Fibroblast of pulmonary artery (primary cell): ENCODE results near the gene LST1.

Experiments used
- DNase-seq: peaks from one replicate; pipeline ENCODE4 v3.0.0-alpha.2; 2010; ENCODE audit warnings: low read depth
- H3K4me3 ChIP-seq: replicated peaks from 2 replicates; pipeline ENCODE4 v1.5.1; 2011; ENCODE audit warnings: low read depth, mild to moderate bottlenecking, control low read depth, low read length, moderate library complexity
- CTCF ChIP-seq: IDR thresholded peaks from 2 replicates; pipeline ENCODE4 v1.5.1; 2011; ENCODE audit warnings: mild to moderate bottlenecking, control low read depth, low read length, inconsistent platforms; ENCODE audit errors: missing control alignments

Gene LST1

DNA sequence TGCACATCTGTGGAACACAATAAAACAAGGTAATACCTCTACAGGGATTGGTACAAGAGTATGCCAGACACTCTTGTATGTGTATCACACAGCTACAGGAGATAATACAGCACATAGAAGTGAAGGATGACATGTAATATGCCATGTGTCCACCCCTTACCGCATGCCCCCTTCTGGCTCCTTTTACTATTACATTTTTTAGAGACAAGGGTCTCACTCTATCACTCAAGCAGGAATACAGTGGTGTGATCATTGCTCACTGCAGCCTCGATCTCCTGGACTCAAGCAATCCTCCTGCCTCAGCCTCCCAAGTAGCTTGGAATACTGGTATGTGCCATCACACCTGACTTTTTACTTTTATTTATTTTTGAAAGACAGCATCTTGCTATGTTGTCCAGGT lies 10.9 kb downstream of the LST1 start:
- DNase-seq = peak; percentile 55
- TF ChIP-seq CTCF = peak; percentile 46
- H3K4me3 ChIP-seq = no peak overlapping the region

GRCh38 chr6:31607317-31607716 lies 21.2 kb downstream of the LST1 start:
- H3K4me3 ChIP-seq = no peak overlapping the region
- no peak for TF ChIP-seq CTCF
- no peak for DNase-seq

DNA sequence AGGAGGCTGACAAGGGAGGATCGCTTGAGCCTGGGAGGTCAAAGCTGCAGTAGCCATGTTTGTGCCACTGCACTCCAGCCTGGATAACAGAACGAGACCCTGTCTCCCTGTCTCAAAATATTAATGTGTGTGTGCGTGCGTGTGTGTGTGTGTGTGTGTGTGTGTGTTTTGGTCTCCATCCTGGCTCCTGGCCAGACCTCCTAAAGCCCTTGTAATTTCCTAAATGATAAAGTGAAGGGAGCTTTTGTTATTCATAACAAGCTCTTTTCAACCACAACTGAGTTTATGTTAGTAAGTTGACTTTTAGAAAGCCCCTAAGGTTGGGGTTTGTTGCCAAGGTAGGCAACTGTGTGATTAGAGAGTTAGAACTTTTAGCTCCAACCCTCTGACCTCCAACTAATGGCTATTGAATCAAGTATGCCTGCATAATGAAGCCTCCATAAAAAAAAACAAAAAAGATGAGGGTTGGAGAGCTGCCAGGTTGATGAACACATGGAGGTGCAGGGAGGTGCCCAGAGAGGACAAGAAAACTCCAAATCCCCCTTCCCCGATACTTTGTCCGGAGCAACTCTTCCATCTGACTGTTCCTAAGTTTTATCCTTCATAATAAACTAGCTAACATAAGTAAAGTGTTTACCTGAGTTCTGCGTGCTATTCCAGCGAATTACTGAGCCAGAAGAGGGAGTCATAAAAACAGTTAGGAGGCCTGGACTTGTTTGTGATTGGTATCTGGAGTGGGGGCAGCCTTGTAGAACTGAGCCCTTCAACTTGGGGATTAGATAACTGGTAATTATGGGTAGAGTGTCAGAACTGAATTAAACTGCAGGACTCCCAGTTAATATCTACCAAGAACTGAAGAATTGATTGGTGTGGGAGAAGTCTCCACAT lies 23.7 kb downstream of the LST1 start:
- no peak overlapping the region for H3K4me3 ChIP-seq
- TF ChIP-seq CTCF = no peak
- peak; percentile 39 for DNase-seq

DNA sequence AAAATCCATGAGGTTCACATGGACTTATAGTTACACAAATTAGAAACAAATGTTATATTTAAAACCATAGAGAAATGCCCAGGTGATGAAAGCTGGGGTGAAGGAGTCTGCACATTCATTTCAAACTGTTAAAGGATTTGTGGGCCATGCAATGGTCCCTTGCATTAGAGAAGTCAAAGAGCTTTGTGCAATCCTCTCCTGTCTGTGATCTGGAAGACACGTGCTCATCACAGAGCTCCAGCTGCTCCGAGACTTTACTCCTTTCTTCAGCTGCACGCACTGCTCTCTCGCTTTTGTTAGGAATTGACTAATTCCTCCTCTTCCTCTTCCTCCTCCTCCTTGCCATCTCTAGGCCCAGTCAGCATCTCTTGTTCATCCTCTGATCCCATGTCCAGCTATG lies 24.9 kb downstream of the LST1 start:
- TF ChIP-seq CTCF = no peak
- DNase-seq = no peak
- H3K4me3 ChIP-seq = no peak overlapping the region

DNA sequence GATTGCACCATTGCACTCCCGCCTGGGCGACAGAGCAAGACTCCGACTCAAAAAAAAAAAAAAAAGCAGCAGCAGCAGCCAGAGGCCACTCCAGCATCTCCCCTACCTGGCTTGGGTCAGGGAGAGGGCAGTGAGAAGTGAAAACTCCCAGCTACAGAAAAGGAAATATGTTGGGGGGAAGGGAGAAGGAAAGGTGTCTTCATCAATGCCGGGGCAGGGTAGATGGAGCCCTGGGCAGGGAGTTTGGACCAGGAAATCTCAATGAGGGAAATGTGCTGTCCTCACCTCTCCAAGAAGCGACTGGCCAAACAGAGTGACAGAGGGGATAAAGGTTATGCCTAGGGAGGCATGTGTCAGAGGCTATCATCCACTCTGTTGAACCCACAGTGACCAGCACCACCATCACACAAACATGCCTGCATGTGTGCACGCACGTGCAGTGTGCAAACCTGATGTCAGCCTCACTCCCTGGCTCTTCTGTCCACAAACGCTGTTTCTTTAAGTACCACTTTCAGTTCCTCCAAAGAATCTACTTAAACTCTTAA lies 28.1 kb downstream of the LST1 start:
- no peak for TF ChIP-seq CTCF
- no peak overlapping the region for H3K4me3 ChIP-seq
- DNase-seq = no peak

DNA sequence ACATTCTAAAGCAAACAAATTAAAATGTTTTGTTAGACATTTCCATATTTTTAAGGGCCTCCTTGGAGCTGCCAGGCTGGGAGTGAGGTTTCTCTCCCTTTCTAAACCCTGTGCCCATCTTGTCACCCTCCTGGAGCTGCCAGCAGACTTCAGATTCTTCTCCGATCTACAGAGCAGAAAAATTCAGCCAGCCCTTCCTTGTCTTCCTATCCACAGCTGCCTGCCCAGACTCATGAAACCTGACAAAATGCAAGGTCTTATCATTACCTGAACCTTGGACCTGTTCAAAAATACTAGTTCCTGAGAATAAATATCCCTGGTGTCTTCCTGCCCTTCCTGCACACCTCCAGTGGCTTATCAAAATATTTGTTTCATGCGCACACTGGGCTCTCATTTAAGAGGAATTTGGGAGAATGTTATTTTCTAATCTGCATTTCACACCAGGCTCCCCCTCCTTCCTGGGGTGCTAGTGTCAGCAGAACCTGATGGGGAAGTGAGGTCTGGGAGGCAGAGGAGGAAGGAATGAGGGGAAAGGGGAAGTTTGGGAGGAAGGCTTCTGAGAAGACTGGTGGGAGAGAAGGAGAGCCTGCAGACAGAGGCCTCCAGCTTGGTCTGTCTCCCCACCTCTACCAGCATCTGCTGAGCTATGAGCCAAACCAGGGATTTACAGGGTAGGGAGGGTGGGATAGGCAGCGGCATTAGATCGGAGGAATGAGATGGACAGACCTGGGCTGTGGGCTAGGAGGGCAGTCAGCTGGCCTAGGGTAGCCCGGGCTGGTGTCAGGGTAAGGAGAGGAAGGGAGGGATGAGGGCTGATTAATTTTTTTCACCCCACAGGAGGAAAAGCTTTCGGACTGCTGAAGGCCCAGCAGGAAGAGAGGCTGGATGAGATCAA lies 28.9 kb downstream of the LST1 start, which contains the start of gene AIF1:
Gene AIF1, plus strand, starts transcription at position 551 of the 895 bp plus-strand sequence. Its CDS starts 96 bp downstream, at position 647.
- DNase-seq = no peak
- no peak for TF ChIP-seq CTCF
- H3K4me3 ChIP-seq = no peak within 1 kb of the TSS
